Panc1 (cell line): ENCODE results near the gene EDN2. TPM values are rescaled to one million over a fixed set of nuclear protein-coding genes. Genes with fewer than 3 reads are reported as not detected.

Experiments used
- ATAC-seq: fragments of 200-7000 bp; cut with Tn5 transposase; 2 replicates; pipeline ENCODE4 v1.9.1; 2020; ENCODE audit warnings: mild to moderate bottlenecking, moderate library complexity
- BruUV-seq: library from RNA; stranded (reverse); fragments of 400-500 nt; replicated peaks from 2 replicates; lab custom pipeline; 2021; lab: Mats Ljungman, UMichigan
- CTCF ChIA-PET: fragments of 300-600 bp; sonication (Branson Sonifier 250); formaldehyde crosslinking; loops from one replicate; lab custom pipeline; 2022; ENCODE audit warnings: antibody characterized with exemption; lab: Charles Lee
- POLR2A ChIA-PET: fragments of 300-600 bp; sonication (Branson Sonifier 250); formaldehyde crosslinking; loops from one replicate; lab custom pipeline; 2022; ENCODE audit warnings: antibody characterized with exemption; lab: Charles Lee
- DNase-seq: peaks from one replicate; pipeline ENCODE4 v3.0.0-alpha.2; 2010; ENCODE audit warnings: low read depth, low spot score
- H3K27ac ChIP-seq: 2 replicates; pipeline ENCODE4 v1.5.1; 2011; ENCODE audit warnings: mild to moderate bottlenecking, low read length, inconsistent platforms
- H3K27me3 ChIP-seq: fragments of 200-500 bp; sonication (Bioruptor generic); 2 replicates; pipeline ENCODE4 v1.6.0; 2014; ENCODE audit warnings: low read length, inconsistent platforms; ENCODE audit not compliant: control insufficient read depth, insufficient read depth
- H3K36me3 ChIP-seq: fragments of 200-500 bp; sonication (Bioruptor generic); 2 replicates; pipeline ENCODE4 v1.5.1; 2014; ENCODE audit warnings: inconsistent platforms, mild to moderate bottlenecking, low read length, moderate library complexity; ENCODE audit not compliant: control insufficient read depth, insufficient read depth
- H3K4me1 ChIP-seq: 2 replicates; pipeline ENCODE4 v1.5.1; 2011; ENCODE audit warnings: inconsistent platforms, mild to moderate bottlenecking, low read length, moderate library complexity; ENCODE audit not compliant: control insufficient read depth, insufficient read depth
- H3K4me3 ChIP-seq, 2 experiments: 2 replicates each; pipeline ENCODE4 v1.5.1; 2011 to 2012; ENCODE audit warnings: low read depth in 2 of 2, low read length in 2 of 2, mild to moderate bottlenecking in 2 of 2, inconsistent platforms in 1 of 2, moderate library complexity in 1 of 2
- H3K9me3 ChIP-seq: fragments of 200-500 bp; sonication (Bioruptor generic); 2 replicates; pipeline ENCODE4 v1.5.1; 2014; ENCODE audit warnings: low read depth, mild to moderate bottlenecking, inconsistent platforms, low read length, moderate library complexity; ENCODE audit not compliant: control insufficient read depth, insufficient read depth
- POLR2AphosphoS5 ChIP-seq: IDR thresholded peaks from 2 replicates; pipeline ENCODE4 v1.6.1; 2012; ENCODE audit warnings: mild to moderate bottlenecking, low read depth, low read length, moderate library complexity
- SIN3A ChIP-seq: IDR thresholded peaks from 2 replicates; pipeline ENCODE4 v1.6.1; 2012; ENCODE audit warnings: low read depth, mild to moderate bottlenecking, low read length, moderate library complexity, borderline replicate concordance; ENCODE audit not compliant: insufficient read depth
- TCF7L2 ChIP-seq: IDR thresholded peaks from 2 replicates; pipeline ENCODE4 v1.6.1; 2011; ENCODE audit warnings: mild to moderate bottlenecking, low read depth, low read length, inconsistent platforms
- in situ Hi-C: cut with HindIII; loops from 2 replicates; pipeline ENCODE4 v1.10.0; 2016; ENCODE audit warnings: low sequenced_read_pairs, low pct_unique_long_range_greater_than_20kb
- intact Hi-C: fragments of 100-400 bp; cut with micrococcal nuclease; formaldehyde crosslinking; loops from one replicate; pipeline ENCODE4 v1.10.0; 2022; ENCODE audit not compliant: unreplicated experiment
- total RNA-seq: library from RNA; stranded (reverse); gene quantifications from one replicate; pipeline ENCODE4 v1.2.1, GENCODE V29; 2021; ENCODE audit not compliant: unreplicated experiment
- TF ChIP-seq, protein P1 (sequence below), 2 experiments: IDR thresholded peaks; 2 replicates each; pipeline ENCODE4 v1.6.1; 2011 to 2012; ENCODE audit warnings: low read depth in 2 of 2, control low read depth in 1 of 2, low read length in 1 of 2, mild to moderate bottlenecking in 1 of 2, moderate library complexity in 1 of 2; ENCODE audit not compliant: insufficient read depth in 1 of 2
- TF ChIP-seq, protein P2 (sequence below): fragments of 450-650 bp; IDR thresholded peaks from 2 replicates; pipeline ENCODE4 v1.5.1; 2017; ENCODE audit warnings: mild to moderate bottlenecking

EDN2 gene
- total RNA-seq, 1 experiment from 2014 or later = not detected

DNA sequence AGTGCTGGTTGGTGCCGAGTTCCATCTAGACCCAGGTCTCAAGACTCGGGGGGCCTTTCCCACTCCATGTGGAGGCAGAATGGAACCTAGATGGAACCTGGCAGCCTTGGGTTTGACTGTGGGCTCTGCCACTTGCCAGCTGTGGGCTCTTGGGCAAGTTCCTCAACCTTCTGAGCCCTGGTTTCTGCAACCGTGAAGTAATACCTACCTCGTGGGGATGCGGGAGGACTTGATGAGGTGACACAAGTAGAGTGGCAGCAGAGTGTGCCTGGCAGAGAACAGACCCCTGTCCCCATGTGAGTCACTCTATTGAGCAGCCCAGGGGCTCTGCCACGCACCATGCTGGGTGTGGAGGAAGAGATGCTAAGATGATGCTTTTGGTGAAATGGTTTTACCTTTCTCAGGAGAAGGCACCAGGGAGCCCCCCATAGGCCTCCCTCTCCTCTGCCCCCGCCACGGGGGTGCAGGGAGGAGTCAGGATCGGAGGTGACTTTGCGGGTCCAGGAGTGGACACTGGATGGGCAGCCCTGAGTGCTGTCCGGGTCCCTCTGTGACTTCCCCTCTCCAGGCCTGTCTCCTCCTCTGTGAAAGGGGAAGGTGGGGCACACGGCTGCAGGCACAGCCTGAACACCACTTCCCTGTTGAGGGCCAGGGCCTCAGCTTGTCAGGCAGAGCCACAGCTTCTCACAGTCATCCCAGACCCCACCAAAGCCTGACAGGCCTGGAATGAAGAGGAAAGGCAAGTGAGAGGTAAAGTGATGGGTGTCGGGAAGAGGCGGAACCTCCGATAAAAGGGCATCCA lies 36.7 kb upstream of the EDN2 start:
- Histone ChIP-seq H3K36me3 (no peaks in the 10 kb centered on the region), H3K9me3 (no peaks in the 10 kb centered on the region), H3K27ac (no peak overlapping the region), H3K4me1 (no peaks in the 10 kb centered on the region), H3K27me3 (no peaks in the 10 kb centered on the region), H3K4me3 (no peak overlapping the region)
- POLR2A ChIA-PET = interaction anchor here (0.6 kb wide), 1 partner anchor 44 kb away, joined by 11 read pairs; no protein-coding TSS in a partner anchor
- intact Hi-C loops = no loop called here
- in situ Hi-C loops = no loop called here
- ATAC-seq (no peak), DNase-seq (no peak)
- BruUV-seq = no TSS peak
- CTCF ChIA-PET = no interaction called here
- TF ChIP-seq, protein P1, sequence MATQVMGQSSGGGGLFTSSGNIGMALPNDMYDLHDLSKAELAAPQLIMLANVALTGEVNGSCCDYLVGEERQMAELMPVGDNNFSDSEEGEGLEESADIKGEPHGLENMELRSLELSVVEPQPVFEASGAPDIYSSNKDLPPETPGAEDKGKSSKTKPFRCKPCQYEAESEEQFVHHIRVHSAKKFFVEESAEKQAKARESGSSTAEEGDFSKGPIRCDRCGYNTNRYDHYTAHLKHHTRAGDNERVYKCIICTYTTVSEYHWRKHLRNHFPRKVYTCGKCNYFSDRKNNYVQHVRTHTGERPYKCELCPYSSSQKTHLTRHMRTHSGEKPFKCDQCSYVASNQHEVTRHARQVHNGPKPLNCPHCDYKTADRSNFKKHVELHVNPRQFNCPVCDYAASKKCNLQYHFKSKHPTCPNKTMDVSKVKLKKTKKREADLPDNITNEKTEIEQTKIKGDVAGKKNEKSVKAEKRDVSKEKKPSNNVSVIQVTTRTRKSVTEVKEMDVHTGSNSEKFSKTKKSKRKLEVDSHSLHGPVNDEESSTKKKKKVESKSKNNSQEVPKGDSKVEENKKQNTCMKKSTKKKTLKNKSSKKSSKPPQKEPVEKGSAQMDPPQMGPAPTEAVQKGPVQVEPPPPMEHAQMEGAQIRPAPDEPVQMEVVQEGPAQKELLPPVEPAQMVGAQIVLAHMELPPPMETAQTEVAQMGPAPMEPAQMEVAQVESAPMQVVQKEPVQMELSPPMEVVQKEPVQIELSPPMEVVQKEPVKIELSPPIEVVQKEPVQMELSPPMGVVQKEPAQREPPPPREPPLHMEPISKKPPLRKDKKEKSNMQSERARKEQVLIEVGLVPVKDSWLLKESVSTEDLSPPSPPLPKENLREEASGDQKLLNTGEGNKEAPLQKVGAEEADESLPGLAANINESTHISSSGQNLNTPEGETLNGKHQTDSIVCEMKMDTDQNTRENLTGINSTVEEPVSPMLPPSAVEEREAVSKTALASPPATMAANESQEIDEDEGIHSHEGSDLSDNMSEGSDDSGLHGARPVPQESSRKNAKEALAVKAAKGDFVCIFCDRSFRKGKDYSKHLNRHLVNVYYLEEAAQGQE (IDR thresholded peaks at IDR 0.05; ENCODE audit: insufficient read depth in 1 of 2, low read depth in 2 of 2, low read length in 1 of 2) = no peak
- TF ChIP-seq, protein P2, sequence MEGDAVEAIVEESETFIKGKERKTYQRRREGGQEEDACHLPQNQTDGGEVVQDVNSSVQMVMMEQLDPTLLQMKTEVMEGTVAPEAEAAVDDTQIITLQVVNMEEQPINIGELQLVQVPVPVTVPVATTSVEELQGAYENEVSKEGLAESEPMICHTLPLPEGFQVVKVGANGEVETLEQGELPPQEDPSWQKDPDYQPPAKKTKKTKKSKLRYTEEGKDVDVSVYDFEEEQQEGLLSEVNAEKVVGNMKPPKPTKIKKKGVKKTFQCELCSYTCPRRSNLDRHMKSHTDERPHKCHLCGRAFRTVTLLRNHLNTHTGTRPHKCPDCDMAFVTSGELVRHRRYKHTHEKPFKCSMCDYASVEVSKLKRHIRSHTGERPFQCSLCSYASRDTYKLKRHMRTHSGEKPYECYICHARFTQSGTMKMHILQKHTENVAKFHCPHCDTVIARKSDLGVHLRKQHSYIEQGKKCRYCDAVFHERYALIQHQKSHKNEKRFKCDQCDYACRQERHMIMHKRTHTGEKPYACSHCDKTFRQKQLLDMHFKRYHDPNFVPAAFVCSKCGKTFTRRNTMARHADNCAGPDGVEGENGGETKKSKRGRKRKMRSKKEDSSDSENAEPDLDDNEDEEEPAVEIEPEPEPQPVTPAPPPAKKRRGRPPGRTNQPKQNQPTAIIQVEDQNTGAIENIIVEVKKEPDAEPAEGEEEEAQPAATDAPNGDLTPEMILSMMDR = no peak
- TF ChIP-seq TCF7L2 (no peak), POLR2AphosphoS5 (no peak), SIN3A (no peak)

DNA sequence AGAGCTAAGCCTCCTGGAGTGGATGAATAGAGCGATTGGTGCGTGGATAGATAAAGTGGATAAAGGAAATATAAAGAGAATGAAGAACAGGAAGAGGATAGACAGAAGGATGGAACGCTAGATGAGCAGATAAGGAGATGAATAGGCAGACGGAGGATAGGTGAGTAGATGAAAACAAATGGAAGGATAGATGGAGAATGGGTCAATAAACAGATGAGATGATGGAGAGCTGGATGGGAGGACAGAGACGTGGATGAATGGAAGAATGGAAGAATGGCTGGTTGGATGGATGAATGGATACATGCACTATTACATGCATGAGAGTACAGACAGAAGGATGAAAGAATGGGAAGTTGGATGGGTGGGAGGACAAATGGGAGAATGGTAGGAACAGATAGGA lies 35.2 kb upstream of the EDN2 start:
- no peaks in the 10 kb centered on the region for H3K27me3 ChIP-seq
- H3K4me1 ChIP-seq = peaks cover 9% of the 10 kb centered on the region
- in situ Hi-C loops (no loop called here), intact Hi-C loops (no loop called here)
- TF ChIP-seq, protein P2 = no peak
- TF ChIP-seq TCF7L2 (no peak), SIN3A (no peak)
- TF ChIP-seq, protein P1 (IDR thresholded peaks at IDR 0.05; ENCODE audit: insufficient read depth in 1 of 2, low read depth in 2 of 2, low read length in 1 of 2) = no peak
- ATAC-seq (no peak), DNase-seq (no peak)
- BruUV-seq = no TSS peak
- no peak overlapping the region for H3K4me3 ChIP-seq
- no peaks in the 10 kb centered on the region for H3K36me3 ChIP-seq
- ChIA-PET POLR2A (no interaction called here), CTCF (interaction anchor here (1.2 kb wide), 1 partner anchor 21 kb away, joined by 3 read pairs; no protein-coding TSS in a partner anchor)
- no peak overlapping the region for H3K27ac ChIP-seq
- H3K9me3 ChIP-seq = no peaks in the 10 kb centered on the region
